SK-N-SH treated with all-trans-retinoic acid at 6 μM for 48 hours (cell line): Measurements from ENCODE around the gene CDK7.

Source experiments
- ARNTL ChIP-seq: fragments of 450-650 bp; formaldehyde crosslinking; IDR thresholded peaks from 2 replicates; pipeline ENCODE4 v1.5.0; 2020; ENCODE audit warnings: low read depth, mild to moderate bottlenecking, moderate library complexity, borderline replicate concordance
- CREB5 ChIP-seq: fragments of 250-450 bp; sonication (Bioruptor Pico); IDR thresholded peaks from 2 replicates; pipeline ENCODE4 v1.5.1; 2020; ENCODE audit warnings: low read depth, mild to moderate bottlenecking, moderate library complexity
- CSRNP3 ChIP-seq: fragments of 250-450 bp; sonication (Bioruptor Pico); IDR thresholded peaks from 2 replicates; pipeline ENCODE4 v1.5.1; 2021; ENCODE audit warnings: mild to moderate bottlenecking, moderate library complexity
- PATZ1 ChIP-seq: fragments of 250-450 bp; sonication (Bioruptor Pico); IDR thresholded peaks from 2 replicates; pipeline ENCODE4 v1.8.0; 2020; ENCODE audit warnings: mild to moderate bottlenecking, moderate library complexity, borderline replicate concordance
- SNAI2 ChIP-seq: fragments of 250-450 bp; sonication (Bioruptor Pico); IDR thresholded peaks from 2 replicates; pipeline ENCODE4 v1.5.0; 2020; ENCODE audit warnings: mild to moderate bottlenecking, moderate library complexity
- ZFP3 ChIP-seq: fragments of 250-450 bp; sonication (Bioruptor Pico); IDR thresholded peaks from 2 replicates; pipeline ENCODE4 v1.5.0; 2020; ENCODE audit warnings: mild to moderate bottlenecking, moderate library complexity
- ZNF70 ChIP-seq: fragments of 450-650 bp; formaldehyde crosslinking; IDR thresholded peaks from 2 replicates; pipeline ENCODE4 v1.5.0; 2020; ENCODE audit warnings: mild to moderate bottlenecking, moderate library complexity
- ZNF8 ChIP-seq: fragments of 450-650 bp; formaldehyde crosslinking; IDR thresholded peaks from 2 replicates; pipeline ENCODE4 v1.5.0; 2020; ENCODE audit warnings: mild to moderate bottlenecking, moderate library complexity

GRCh38 chr5:69326365-69326764 lies 91.7 kb downstream of the CDK7 start:
- no peak for TF ChIP-seq ARNTL (CRISPR knock-in tag)
- no peak for TF ChIP-seq ZNF70 (CRISPR knock-in tag)
- no peak for TF ChIP-seq SNAI2 (CRISPR knock-in tag)
- TF ChIP-seq CREB5 (CRISPR knock-in tag), result no peak
- no peak for TF ChIP-seq ZNF8 (CRISPR knock-in tag)
- TF ChIP-seq CSRNP3 (CRISPR knock-in tag), result no peak
- no peak for TF ChIP-seq PATZ1 (CRISPR knock-in tag)
- TF ChIP-seq ZFP3 (CRISPR knock-in tag), result no peak
